Mesodermal cell (in vitro differentiated cells): ENCODE measurements around the gene KNDC1.

Experiments
- H3K27ac ChIP-seq: 2 replicates; pipeline ENCODE4 v1.7.0; 2013; ENCODE audit warnings: mild to moderate bottlenecking, low read depth, low read length, moderate library complexity; ENCODE audit not compliant: severe bottlenecking
- H3K36me3 ChIP-seq: 2 replicates; pipeline ENCODE4 v1.7.1; 2013; ENCODE audit warnings: mild to moderate bottlenecking, low read length, moderate library complexity; ENCODE audit not compliant: control insufficient read depth, insufficient read depth
- H3K4me1 ChIP-seq: one replicate; pipeline ENCODE4 v1.7.1; 2013; ENCODE audit warnings: mild to moderate bottlenecking, low read length; ENCODE audit not compliant: insufficient read depth, control insufficient read depth, poor library complexity, severe bottlenecking
- H3K4me3 ChIP-seq: 2 replicates; pipeline ENCODE4 v1.7.0; 2013; ENCODE audit warnings: low read length, control low read depth, mild to moderate bottlenecking; ENCODE audit not compliant: insufficient read depth, poor library complexity, severe bottlenecking; ENCODE audit errors: extremely low read depth
- H3K9me3 ChIP-seq: 2 replicates; pipeline ENCODE4 v1.7.1; 2013; ENCODE audit warnings: mild to moderate bottlenecking, low read length, moderate library complexity; ENCODE audit not compliant: control insufficient read depth
- WGBS, 2 experiments: methylation state at CpG; one replicate each; pipeline ENCODE4 v1.1.5; 2013; ENCODE audit warnings: missing lambda C conversion rate in 2 of 2; ENCODE audit not compliant: insufficient coverage in 2 of 2; 5-methylcytosine and 5-hydroxymethylcytosine counted together

KNDC1 gene

GRCh38 chr10:133270773-133271297, 110.8 kb downstream of the KNDC1 start:
- Histone ChIP-seq H3K4me1 (peaks cover 12% of the 10 kb centered on the region), H3K9me3 (no peaks in the 10 kb centered on the region), H3K27ac (no peak overlapping the region), H3K4me3 (no peak overlapping the region), H3K36me3 (no peaks in the 10 kb centered on the region)
- 90 to 96% methylated on average over 18 to 19 of the region's 19 CpGs for WGBS, 2 experiments

- H3K4me3 ChIP-seq: no peak overlapping the region
- no peaks in the 10 kb centered on the region for H3K36me3 ChIP-seq
- WGBS, 2 experiments: 81 to 83% methylated on average over 29 to 31 of the region's 35 CpGs
- peaks cover 12% of the 10 kb centered on the region for H3K4me1 ChIP-seq
- H3K9me3 ChIP-seq: no peaks in the 10 kb centered on the region
- no peak overlapping the region for H3K27ac ChIP-seq
Observed at GRCh38 chr10:133271521-133272300, 111.7 kb downstream of the KNDC1 start.

GRCh38 chr10:133272301-133272963, 112.4 kb downstream of the KNDC1 start:
- H3K4me1 ChIP-seq: peaks cover 18% of the 10 kb centered on the region
- WGBS, 2 experiments: 86 to 87% methylated on average over 10 to 21 of the region's 29 CpGs
- no peak overlapping the region for H3K27ac ChIP-seq
- H3K4me3 ChIP-seq: no peak overlapping the region
- H3K36me3 ChIP-seq: no peaks in the 10 kb centered on the region
- no peaks in the 10 kb centered on the region for H3K9me3 ChIP-seq

- peaks cover 23% of the 10 kb centered on the region for H3K4me1 ChIP-seq
- H3K4me3 ChIP-seq: no peak overlapping the region
- 91 to 95% methylated on average over 22 to 24 of the region's 25 CpGs for WGBS, 2 experiments
- H3K9me3 ChIP-seq: no peaks in the 10 kb centered on the region
- no peak overlapping the region for H3K27ac ChIP-seq
- H3K36me3 ChIP-seq: no peaks in the 10 kb centered on the region
Observed at GRCh38 chr10:133272964-133273420, 113.0 kb downstream of the KNDC1 start.

GRCh38 chr10:133273534-133274143, 113.6 kb downstream of the KNDC1 start:
- Histone ChIP-seq H3K4me3 (no peak overlapping the region), H3K9me3 (no peaks in the 10 kb centered on the region), H3K4me1 (peaks cover 30% of the 10 kb centered on the region), H3K36me3 (no peaks in the 10 kb centered on the region), H3K27ac (no peak overlapping the region)
- WGBS, 2 experiments: 93 to 95% methylated on average over 16 to 23 of the region's 28 CpGs

GRCh38 chr10:133274751-133275683, 115.0 kb downstream of the KNDC1 start:
- Histone ChIP-seq H3K9me3 (no peaks in the 10 kb centered on the region), H3K27ac (no peak overlapping the region), H3K36me3 (peaks cover 7% of the 10 kb centered on the region), H3K4me1 (peaks cover 43% of the 10 kb centered on the region), H3K4me3 (no peak overlapping the region)
- 66 to 67% methylated on average over 18 to 19 of the region's 26 CpGs for WGBS, 2 experiments

- Histone ChIP-seq H3K36me3 (peaks cover 11% of the 10 kb centered on the region), H3K4me1 (peaks cover 46% of the 10 kb centered on the region), H3K9me3 (no peaks in the 10 kb centered on the region), H3K27ac (no peak overlapping the region), H3K4me3 (no peak overlapping the region)
- WGBS, 2 experiments: 43 to 45% methylated on average over 7 to 10 of the region's 12 CpGs
Observed at GRCh38 chr10:133275684-133276092, 115.7 kb downstream of the KNDC1 start.
